SK-N-SH treated with all-trans-retinoic acid at 6 μM for 48 hours (cell line): ENCODE data around the gene PTPRG.

ENCODE experiments used
- ATAC-seq: fragments of 200-7000 bp; cut with Tn5 transposase; 3 replicates; pipeline ENCODE4 v1.9.1; 2020; ENCODE audit warnings: mild to moderate bottlenecking, moderate library complexity
- ARNTL ChIP-seq: fragments of 450-650 bp; formaldehyde crosslinking; IDR thresholded peaks from 2 replicates; pipeline ENCODE4 v1.5.0; 2020; ENCODE audit warnings: low read depth, mild to moderate bottlenecking, moderate library complexity, borderline replicate concordance
- BACH2 ChIP-seq: fragments of 250-450 bp; sonication (Bioruptor Pico); IDR thresholded peaks from 2 replicates; pipeline ENCODE4 v1.9.0; 2021; ENCODE audit warnings: mild to moderate bottlenecking, borderline replicate concordance
- CREB5 ChIP-seq: fragments of 250-450 bp; sonication (Bioruptor Pico); IDR thresholded peaks from 2 replicates; pipeline ENCODE4 v1.5.1; 2020; ENCODE audit warnings: low read depth, mild to moderate bottlenecking, moderate library complexity
- CSDC2 ChIP-seq: fragments of 250-450 bp; sonication (Bioruptor Pico); IDR thresholded peaks from 2 replicates; pipeline ENCODE4 v1.5.0; 2020; ENCODE audit warnings: mild to moderate bottlenecking, moderate library complexity
- CSRNP3 ChIP-seq: fragments of 250-450 bp; sonication (Bioruptor Pico); IDR thresholded peaks from 2 replicates; pipeline ENCODE4 v1.5.1; 2021; ENCODE audit warnings: mild to moderate bottlenecking, moderate library complexity
- ESRRG ChIP-seq: fragments of 250-450 bp; sonication (Bioruptor Pico); IDR thresholded peaks from 2 replicates; pipeline ENCODE4 v1.6.1; 2021; ENCODE audit warnings: mild to moderate bottlenecking
- GLIS3 ChIP-seq: fragments of 250-450 bp; sonication (Bioruptor Pico); IDR thresholded peaks from 2 replicates; pipeline ENCODE4 v1.5.0; 2020; ENCODE audit warnings: mild to moderate bottlenecking, moderate library complexity
- ISL1 ChIP-seq: fragments of 250-450 bp; sonication (Bioruptor Pico); IDR thresholded peaks from 2 replicates; pipeline ENCODE4 v2.1.2; 2022; ENCODE audit warnings: mild to moderate bottlenecking, moderate library complexity
- OSR1 ChIP-seq: fragments of 250-450 bp; sonication (Bioruptor Pico); IDR thresholded peaks from 2 replicates; pipeline ENCODE4 v1.8.0; 2022; ENCODE audit warnings: moderate library complexity, mild to moderate bottlenecking, inconsistent platforms
- PPARA ChIP-seq: fragments of 250-450 bp; sonication (Bioruptor Pico); IDR thresholded peaks from 2 replicates; pipeline ENCODE4 v1.5.0; 2020; ENCODE audit warnings: mild to moderate bottlenecking, borderline replicate concordance
- RARB ChIP-seq: fragments of 250-450 bp; sonication (Bioruptor Pico); IDR thresholded peaks from 2 replicates; pipeline ENCODE4 v1.8.0; 2021; ENCODE audit warnings: mild to moderate bottlenecking, moderate library complexity
- SNAI2 ChIP-seq: fragments of 250-450 bp; sonication (Bioruptor Pico); IDR thresholded peaks from 2 replicates; pipeline ENCODE4 v1.5.0; 2020; ENCODE audit warnings: mild to moderate bottlenecking, moderate library complexity
- TOX ChIP-seq: fragments of 250-450 bp; sonication (Bioruptor Pico); IDR thresholded peaks from 2 replicates; pipeline ENCODE4 v1.8.0; 2021; ENCODE audit warnings: mild to moderate bottlenecking, moderate library complexity, borderline replicate concordance
- ZC3H10 ChIP-seq: fragments of 250-450 bp; sonication (Bioruptor Pico); IDR thresholded peaks from 2 replicates; pipeline ENCODE4 v1.5.1; 2021; ENCODE audit warnings: mild to moderate bottlenecking, moderate library complexity
- ZFP30 ChIP-seq: fragments of 450-650 bp; formaldehyde crosslinking; IDR thresholded peaks from 2 replicates; pipeline ENCODE4 v1.5.0; 2022; ENCODE audit warnings: mild to moderate bottlenecking, moderate library complexity
- ZNF565 ChIP-seq: fragments of 450-650 bp; formaldehyde crosslinking; conservative IDR thresholded peaks from 2 replicates; pipeline ENCODE4 v1.5.0; 2020; ENCODE audit warnings: low read depth, mild to moderate bottlenecking, moderate library complexity
- ZNF70 ChIP-seq: fragments of 450-650 bp; formaldehyde crosslinking; IDR thresholded peaks from 2 replicates; pipeline ENCODE4 v1.5.0; 2020; ENCODE audit warnings: mild to moderate bottlenecking, moderate library complexity
- ZNF8 ChIP-seq: fragments of 450-650 bp; formaldehyde crosslinking; IDR thresholded peaks from 2 replicates; pipeline ENCODE4 v1.5.0; 2020; ENCODE audit warnings: mild to moderate bottlenecking, moderate library complexity
- TF ChIP-seq, protein P1 (sequence below): fragments of 250-450 bp; sonication (Bioruptor Pico); IDR thresholded peaks from 2 replicates; pipeline ENCODE4 v1.5.0; 2020; ENCODE audit warnings: mild to moderate bottlenecking, moderate library complexity
- TF ChIP-seq, protein P2 (sequence below): fragments of 250-450 bp; sonication (Bioruptor Pico); IDR thresholded peaks from 2 replicates; pipeline ENCODE4 v1.8.0; 2020; ENCODE audit warnings: mild to moderate bottlenecking, moderate library complexity, borderline replicate concordance

The PTPRG gene

GRCh38 chr3:62101488-62101887 lies 540.1 kb downstream of the PTPRG start:
- ATAC-seq, result peak; percentile 55
- TF ChIP-seq, protein P1, sequence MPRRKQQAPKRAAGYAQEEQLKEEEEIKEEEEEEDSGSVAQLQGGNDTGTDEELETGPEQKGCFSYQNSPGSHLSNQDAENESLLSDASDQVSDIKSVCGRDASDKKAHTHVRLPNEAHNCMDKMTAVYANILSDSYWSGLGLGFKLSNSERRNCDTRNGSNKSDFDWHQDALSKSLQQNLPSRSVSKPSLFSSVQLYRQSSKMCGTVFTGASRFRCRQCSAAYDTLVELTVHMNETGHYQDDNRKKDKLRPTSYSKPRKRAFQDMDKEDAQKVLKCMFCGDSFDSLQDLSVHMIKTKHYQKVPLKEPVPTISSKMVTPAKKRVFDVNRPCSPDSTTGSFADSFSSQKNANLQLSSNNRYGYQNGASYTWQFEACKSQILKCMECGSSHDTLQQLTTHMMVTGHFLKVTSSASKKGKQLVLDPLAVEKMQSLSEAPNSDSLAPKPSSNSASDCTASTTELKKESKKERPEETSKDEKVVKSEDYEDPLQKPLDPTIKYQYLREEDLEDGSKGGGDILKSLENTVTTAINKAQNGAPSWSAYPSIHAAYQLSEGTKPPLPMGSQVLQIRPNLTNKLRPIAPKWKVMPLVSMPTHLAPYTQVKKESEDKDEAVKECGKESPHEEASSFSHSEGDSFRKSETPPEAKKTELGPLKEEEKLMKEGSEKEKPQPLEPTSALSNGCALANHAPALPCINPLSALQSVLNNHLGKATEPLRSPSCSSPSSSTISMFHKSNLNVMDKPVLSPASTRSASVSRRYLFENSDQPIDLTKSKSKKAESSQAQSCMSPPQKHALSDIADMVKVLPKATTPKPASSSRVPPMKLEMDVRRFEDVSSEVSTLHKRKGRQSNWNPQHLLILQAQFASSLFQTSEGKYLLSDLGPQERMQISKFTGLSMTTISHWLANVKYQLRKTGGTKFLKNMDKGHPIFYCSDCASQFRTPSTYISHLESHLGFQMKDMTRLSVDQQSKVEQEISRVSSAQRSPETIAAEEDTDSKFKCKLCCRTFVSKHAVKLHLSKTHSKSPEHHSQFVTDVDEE (CRISPR knock-in tag), result no peak
- TF ChIP-seq ZNF8, result no peak
- no peak for TF ChIP-seq TOX
- no peak for TF ChIP-seq ARNTL (CRISPR knock-in tag)
- TF ChIP-seq SNAI2, result no peak
- TF ChIP-seq GLIS3 (CRISPR knock-in tag), result no peak
- no peak for TF ChIP-seq ZC3H10 (CRISPR knock-in tag)
- no peak for TF ChIP-seq CREB5
- no peak for TF ChIP-seq BACH2 (CRISPR knock-in tag)
- no peak for TF ChIP-seq ZFP30
- TF ChIP-seq CSRNP3 (CRISPR knock-in tag), result no peak
- TF ChIP-seq, protein P2, sequence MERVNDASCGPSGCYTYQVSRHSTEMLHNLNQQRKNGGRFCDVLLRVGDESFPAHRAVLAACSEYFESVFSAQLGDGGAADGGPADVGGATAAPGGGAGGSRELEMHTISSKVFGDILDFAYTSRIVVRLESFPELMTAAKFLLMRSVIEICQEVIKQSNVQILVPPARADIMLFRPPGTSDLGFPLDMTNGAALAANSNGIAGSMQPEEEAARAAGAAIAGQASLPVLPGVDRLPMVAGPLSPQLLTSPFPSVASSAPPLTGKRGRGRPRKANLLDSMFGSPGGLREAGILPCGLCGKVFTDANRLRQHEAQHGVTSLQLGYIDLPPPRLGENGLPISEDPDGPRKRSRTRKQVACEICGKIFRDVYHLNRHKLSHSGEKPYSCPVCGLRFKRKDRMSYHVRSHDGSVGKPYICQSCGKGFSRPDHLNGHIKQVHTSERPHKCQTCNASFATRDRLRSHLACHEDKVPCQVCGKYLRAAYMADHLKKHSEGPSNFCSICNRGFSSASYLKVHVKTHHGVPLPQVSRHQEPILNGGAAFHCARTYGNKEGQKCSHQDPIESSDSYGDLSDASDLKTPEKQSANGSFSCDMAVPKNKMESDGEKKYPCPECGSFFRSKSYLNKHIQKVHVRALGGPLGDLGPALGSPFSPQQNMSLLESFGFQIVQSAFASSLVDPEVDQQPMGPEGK (CRISPR knock-in tag), result no peak
- TF ChIP-seq ISL1 (CRISPR knock-in tag), result no peak
- TF ChIP-seq ESRRG, result no peak
- TF ChIP-seq PPARA (CRISPR knock-in tag), result no peak
- TF ChIP-seq RARB, result no peak
- no peak for TF ChIP-seq ZNF70 (CRISPR knock-in tag)
- no peak for TF ChIP-seq CSDC2 (CRISPR knock-in tag)

DNA sequence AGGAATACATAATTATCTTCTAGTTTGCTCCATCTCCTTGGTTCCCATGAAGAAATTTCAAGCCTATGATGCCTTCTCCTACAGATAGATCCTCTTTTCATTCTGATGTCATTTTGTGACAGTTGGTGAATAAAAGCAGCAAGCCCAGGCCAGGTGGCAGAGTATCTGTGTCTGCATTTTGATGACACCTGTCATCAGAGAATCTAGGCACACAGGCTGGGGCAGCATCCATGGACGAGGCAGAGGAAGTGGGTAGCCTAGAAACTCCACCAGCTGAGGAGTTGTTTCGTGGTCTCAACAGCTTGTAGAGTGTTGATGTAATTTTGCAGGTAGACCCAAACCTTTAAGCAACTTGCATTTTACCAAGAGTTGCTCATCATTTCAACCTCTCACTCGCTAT lies 542.2 kb downstream of the PTPRG start:
- no peak for ATAC-seq
- TF ChIP-seq PPARA (CRISPR knock-in tag), result no peak
- no peak for TF ChIP-seq ARNTL (CRISPR knock-in tag)
- no peak for TF ChIP-seq SNAI2
- TF ChIP-seq ISL1 (CRISPR knock-in tag), result no peak
- no peak for TF ChIP-seq ZNF8
- TF ChIP-seq, protein P1 (CRISPR knock-in tag), result no peak
- no peak for TF ChIP-seq ZNF565 (CRISPR knock-in tag)
- no peak for TF ChIP-seq OSR1
- TF ChIP-seq, protein P2 (CRISPR knock-in tag), result no peak
- no peak for TF ChIP-seq CREB5
- TF ChIP-seq ZC3H10 (CRISPR knock-in tag), result no peak
- no peak for TF ChIP-seq BACH2 (CRISPR knock-in tag)
- no peak for TF ChIP-seq CSDC2 (CRISPR knock-in tag)
